GM12878 (cell line): Measurements from ENCODE around the gene SAMSN1. TPM values are rescaled to one million over a fixed set of nuclear protein-coding genes. Genes with fewer than 3 reads are reported as not detected.

Experiments
- ATAC-seq: fragments of 200-7000 bp; cut with Tn5 transposase; 3 replicates; pipeline ENCODE4 v1.9.1; 2020; ENCODE audit warnings: mild to moderate bottlenecking, moderate library complexity
- BruUV-seq: library from RNA; stranded (reverse); fragments of 400-500 nt; replicated peaks from 2 replicates; lab custom pipeline; 2021; lab: Mats Ljungman, UMichigan
- CTCF ChIA-PET: fragments of 300-600 bp; sonication (Branson Sonifier 250); formaldehyde crosslinking; extraction: SDS; loops from one replicate; lab custom pipeline; 2021; ENCODE audit warnings: inconsistent platforms; lab: Yijun Ruan, JAX
- POLR2A ChIA-PET: fragments of 350-600 bp; formaldehyde crosslinking; extraction: SDS; loops from one replicate; lab custom pipeline; 2021; ENCODE audit warnings: inconsistent platforms; lab: Charles Lee
- RAD21 ChIA-PET: fragments of 300-600 bp; sonication (Branson Sonifier 250); formaldehyde crosslinking; loops from one replicate; lab custom pipeline; 2023; ENCODE audit warnings: antibody characterized with exemption; ENCODE audit not compliant: unreplicated experiment; lab: Charles Lee
- SMC1A ChIA-PET: fragments of 300-600 bp; sonication (Branson Sonifier 250); formaldehyde crosslinking; loops from one replicate; lab custom pipeline; 2023; ENCODE audit not compliant: unreplicated experiment, uncharacterized antibody; lab: Charles Lee
- DNase-seq: peaks from one replicate; pipeline ENCODE4 v3.0.0-alpha.2; 2011; ENCODE audit warnings: low read depth, low spot score
- FAIRE-seq: peaks from 3 replicates; lab custom pipeline; 2011; peaks lifted over from hg19 to GRCh38; lab: Jason Lieb, UNC
- H2AFZ ChIP-seq: 2 replicates; pipeline ENCODE4 v1.6.0; 2011; ENCODE audit warnings: low read depth, low read length, control low read depth; ENCODE audit not compliant: control insufficient read depth
- H3K27ac ChIP-seq: 2 replicates; pipeline ENCODE4 v1.5.1; 2011; ENCODE audit warnings: control low read depth; ENCODE audit not compliant: control insufficient read depth, insufficient read depth
- H3K27me3 ChIP-seq, 2 experiments: replicated peaks in 1 of 2; 2 replicates each; pipeline versions ENCODE4 v1.6.0 to v1.6.1; 2011; ENCODE audit warnings: low read length in 1 of 2; ENCODE audit not compliant: control insufficient read depth in 2 of 2, insufficient read depth in 2 of 2
- H3K36me3 ChIP-seq, 2 experiments: 2 replicates each; pipeline ENCODE4 v1.5.1; 2011; ENCODE audit warnings: low read length in 1 of 2; ENCODE audit not compliant: control insufficient read depth in 2 of 2, insufficient read depth in 2 of 2
- H3K4me1 ChIP-seq: 2 replicates; pipeline ENCODE4 v1.6.1; 2011; ENCODE audit warnings: mild to moderate bottlenecking, low read length, moderate library complexity, mixed read lengths; ENCODE audit not compliant: control insufficient read depth, insufficient read depth
- H3K4me2 ChIP-seq: 2 replicates; pipeline ENCODE4 v1.6.0; 2011; ENCODE audit warnings: control low read depth; ENCODE audit not compliant: control insufficient read depth, insufficient read depth
- H3K4me3 ChIP-seq: fragments of 200-600 bp; sonication (generic); 2 replicates; pipeline ENCODE4 v1.5.1; 2016
- H3K79me2 ChIP-seq: 2 replicates; pipeline ENCODE4 v1.6.0; 2011; ENCODE audit warnings: low read length; ENCODE audit not compliant: control insufficient read depth, insufficient read depth
- H3K9ac ChIP-seq: 2 replicates; pipeline ENCODE4 v1.8.0; 2011; ENCODE audit warnings: low read length, control low read depth, mixed read lengths; ENCODE audit not compliant: control insufficient read depth, insufficient read depth
- H3K9me3 ChIP-seq: replicated peaks from 3 replicates; pipeline ENCODE4 v1.5.1; 2011; ENCODE audit warnings: mild to moderate bottlenecking, low read length; ENCODE audit not compliant: control insufficient read depth, insufficient read depth
- H4K20me1 ChIP-seq: 2 replicates; pipeline ENCODE4 v1.6.0; 2011; ENCODE audit not compliant: control insufficient read depth, insufficient read depth
- BACH1 ChIP-seq: fragments of 450-650 bp; IDR thresholded peaks from 2 replicates; pipeline ENCODE4 v1.6.1; 2017; ENCODE audit warnings: mild to moderate bottlenecking, borderline replicate concordance
- ETV6 ChIP-seq, 2 experiments: fragments of 450-650 bp in 1 of 2; IDR thresholded peaks in 1 of 2; conservative IDR thresholded peaks in 1 of 2; 2 replicates each; pipeline ENCODE4 v1.6.1; 2014; ENCODE audit warnings: antibody characterized with exemption in 1 of 2, borderline replicate concordance in 1 of 2, low read depth in 1 of 2, mild to moderate bottlenecking in 1 of 2, moderate library complexity in 1 of 2
- FOXM1 ChIP-seq: IDR thresholded peaks from 2 replicates; pipeline ENCODE4 v1.6.1; 2012; ENCODE audit warnings: low read depth, mild to moderate bottlenecking, inconsistent platforms, low read length, moderate library complexity
- JUND ChIP-seq: IDR thresholded peaks from 2 replicates; pipeline ENCODE4 v1.6.1; 2012; ENCODE audit warnings: low read depth, mild to moderate bottlenecking, low read length, improper control_type of control experiment, moderate library complexity
- PML ChIP-seq: IDR thresholded peaks from 2 replicates; pipeline ENCODE4 v1.6.1; 2012; ENCODE audit warnings: low read length, inconsistent platforms
- SMAD5 ChIP-seq: IDR thresholded peaks from 2 replicates; pipeline ENCODE4 v1.6.1; 2016; ENCODE audit warnings: antibody characterized with exemption, low read depth
- SREBF1 ChIP-seq: IDR thresholded peaks from 2 replicates; pipeline ENCODE4 v1.6.1; 2012; ENCODE audit warnings: mild to moderate bottlenecking, low read length
- WGBS: methylation state at CpG from one replicate; pipeline ENCODE4 v1.1.6; 2016; ENCODE audit warnings: low lambda C conversion rate; ENCODE audit not compliant: insufficient replicate concordance, insufficient coverage; ENCODE audit errors: missing lambda C conversion rate; 5-methylcytosine and 5-hydroxymethylcytosine counted together
- in situ Hi-C: fragments of 300-500 bp; cut with MboI; formaldehyde crosslinking; loops from 9 replicates; pipeline ENCODE4 v1.14.3; 2018; ENCODE audit warnings: mixed read lengths
- intact Hi-C: fragments of 100-400 bp; cut with micrococcal nuclease; formaldehyde crosslinking; loops from one replicate; pipeline ENCODE4 v1.14.2; 2022; ENCODE audit not compliant: unreplicated experiment
- polyA plus RNA-seq, 11 experiments: library from polyadenylated mRNA; depleted of rRNA in 4 of 11; unstranded in 6 of 11; stranded (reverse) in 5 of 11; fragments of >200 nt; fragmentation: Nextera tagmentation in 4 of 11; fragmentation: Illumina TruSeq in 1 of 11; extraction: Ambion mirVana in 4 of 11; extraction: Trizol in 1 of 11; gene quantifications; 1 replicate in 1 of 11; 2 replicates in 10 of 11; pipeline versions ENCODE4 v1.2.1 to v1.2.3, GENCODE V29; 2011 to 2016; ENCODE audit warnings: inconsistent platforms in 2 of 11, missing spikeins in 2 of 11, low read depth in 1 of 11
- total RNA-seq, 4 experiments: library from RNA; depleted of rRNA in 3 of 4; stranded (reverse); fragments of >200 nt in 3 of 4; fragmentation: Illumina TruSeq in 1 of 4; extraction: Trizol in 1 of 4; gene quantifications; 2 replicates each; pipeline versions ENCODE4 v1.2.1 to v1.2.3, GENCODE V29; 2013 to 2021
- TF ChIP-seq, protein P1 (sequence below): fragments of 450-650 bp; IDR thresholded peaks from 2 replicates; pipeline ENCODE4 v1.6.1; 2017; ENCODE audit warnings: antibody characterized with exemption, mild to moderate bottlenecking, moderate library complexity
- TF ChIP-seq, protein P2 (sequence below), 3 experiments: IDR thresholded peaks in 2 of 3; conservative IDR thresholded peaks in 1 of 3; 2 replicates each; pipeline ENCODE4 v1.5.1; 2011; ENCODE audit warnings: low read depth in 3 of 3, low read length in 3 of 3, mild to moderate bottlenecking in 3 of 3, control low read depth in 2 of 3, moderate library complexity in 2 of 3, inconsistent platforms in 1 of 3, mixed read lengths in 1 of 3; ENCODE audit not compliant: control insufficient read depth in 2 of 3, insufficient read depth in 1 of 3; ENCODE audit errors: extremely low read depth in 1 of 3
- TF ChIP-seq, protein P3 (sequence below): fragments of 150-350 bp; IDR thresholded peaks from 2 replicates; pipeline ENCODE4 v1.6.1; 2014; ENCODE audit warnings: mild to moderate bottlenecking, low read depth, low read length
- TF ChIP-seq, protein P4 (sequence below): fragments of 450-650 bp; conservative IDR thresholded peaks from 2 replicates; pipeline ENCODE4 v1.6.1; 2017; ENCODE audit warnings: mild to moderate bottlenecking, moderate library complexity
- TF ChIP-seq, protein P5 (sequence below): IDR thresholded peaks from 2 replicates; pipeline ENCODE4 v1.6.1; 2011; ENCODE audit warnings: borderline replicate concordance, low read depth, mild to moderate bottlenecking, moderate library complexity, mixed read lengths, low read length; ENCODE audit not compliant: insufficient read depth; ENCODE audit errors: extremely low read length

Gene SAMSN1
- total and polyA plus RNA-seq, 10 of the 15 experiments (the other 5 are each of a cell fraction or from before 2014, with no cell fraction given): 23.2 to 102 (median 44.9) TPM

DNA sequence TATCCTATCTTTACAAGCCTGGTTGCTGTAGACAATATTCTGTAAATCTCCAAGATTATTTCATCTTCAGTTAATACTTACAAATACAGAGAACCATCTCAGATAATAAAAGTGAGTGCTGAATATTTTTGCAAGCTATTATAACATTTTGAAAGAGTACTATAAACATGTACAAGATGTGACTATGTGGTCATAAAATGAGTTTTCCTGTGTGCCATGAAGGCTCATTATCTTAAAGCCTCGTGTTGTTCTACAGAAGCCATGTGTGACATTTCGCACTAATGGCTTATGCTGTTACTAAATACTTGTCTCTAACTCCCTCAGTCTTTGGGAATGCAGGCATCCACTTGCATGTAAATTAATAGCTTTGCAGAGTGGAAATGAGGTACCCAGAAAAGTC, 48.3 kb downstream of the SAMSN1 start (continued):
- TF ChIP-seq, protein P1, sequence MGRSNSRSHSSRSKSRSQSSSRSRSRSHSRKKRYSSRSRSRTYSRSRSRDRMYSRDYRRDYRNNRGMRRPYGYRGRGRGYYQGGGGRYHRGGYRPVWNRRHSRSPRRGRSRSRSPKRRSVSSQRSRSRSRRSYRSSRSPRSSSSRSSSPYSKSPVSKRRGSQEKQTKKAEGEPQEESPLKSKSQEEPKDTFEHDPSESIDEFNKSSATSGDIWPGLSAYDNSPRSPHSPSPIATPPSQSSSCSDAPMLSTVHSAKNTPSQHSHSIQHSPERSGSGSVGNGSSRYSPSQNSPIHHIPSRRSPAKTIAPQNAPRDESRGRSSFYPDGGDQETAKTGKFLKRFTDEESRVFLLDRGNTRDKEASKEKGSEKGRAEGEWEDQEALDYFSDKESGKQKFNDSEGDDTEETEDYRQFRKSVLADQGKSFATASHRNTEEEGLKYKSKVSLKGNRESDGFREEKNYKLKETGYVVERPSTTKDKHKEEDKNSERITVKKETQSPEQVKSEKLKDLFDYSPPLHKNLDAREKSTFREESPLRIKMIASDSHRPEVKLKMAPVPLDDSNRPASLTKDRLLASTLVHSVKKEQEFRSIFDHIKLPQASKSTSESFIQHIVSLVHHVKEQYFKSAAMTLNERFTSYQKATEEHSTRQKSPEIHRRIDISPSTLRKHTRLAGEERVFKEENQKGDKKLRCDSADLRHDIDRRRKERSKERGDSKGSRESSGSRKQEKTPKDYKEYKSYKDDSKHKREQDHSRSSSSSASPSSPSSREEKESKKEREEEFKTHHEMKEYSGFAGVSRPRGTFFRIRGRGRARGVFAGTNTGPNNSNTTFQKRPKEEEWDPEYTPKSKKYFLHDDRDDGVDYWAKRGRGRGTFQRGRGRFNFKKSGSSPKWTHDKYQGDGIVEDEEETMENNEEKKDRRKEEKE: no peak
- no peak for TF ChIP-seq FOXM1
- no peak for TF ChIP-seq SMAD5
- no peak for TF ChIP-seq ETV6 (conservative IDR thresholded peaks at IDR 0.05 in 1 of 2, IDR thresholded peaks at IDR 0.05 in 1 of 2; ENCODE audit: borderline replicate concordance in 1 of 2, low read depth in 1 of 2)
- no peak for TF ChIP-seq JUND

DNA sequence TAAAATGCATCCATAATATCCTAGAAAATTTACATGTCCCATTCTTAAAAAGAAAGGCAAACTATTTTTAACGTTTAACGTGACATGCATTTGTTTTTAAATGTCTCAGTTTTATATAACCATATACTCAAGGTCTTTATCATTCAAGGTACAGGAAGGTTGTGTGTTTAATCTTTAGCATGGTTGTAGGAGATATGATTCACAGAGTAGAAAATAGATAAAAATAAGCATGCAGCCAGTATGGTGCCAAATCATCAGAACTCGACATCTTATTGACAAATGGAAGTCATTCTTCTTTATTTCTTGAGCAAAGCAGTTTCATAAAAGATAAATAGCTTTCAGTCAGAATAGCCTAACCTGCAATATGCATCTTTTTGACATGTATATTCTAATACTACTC, 51.0 kb downstream of the SAMSN1 start:
- Histone ChIP-seq H3K4me2 (no peak overlapping the region), H3K36me3 (peaks cover 6 to 33% of the 10 kb centered on the region in 2 experiments), H3K9ac (no peak overlapping the region), H4K20me1 (no peaks in the 10 kb centered on the region), H3K4me3 (no peak overlapping the region), H2AFZ (no peak overlapping the region), H3K9me3 (no peaks in the 10 kb centered on the region), H3K79me2 (no peaks in the 10 kb centered on the region; the same call in 1 of the 2 replicates), H3K27ac (no peak overlapping the region), H3K4me1 (no peaks in the 10 kb centered on the region), H3K27me3 (no peaks in the 10 kb centered on the region)
- WGBS: 96% methylated on average over 3 of the region's 3 CpGs
- ATAC-seq: no peak
- ChIA-PET SMC1A (no interaction called here), RAD21 (no interaction called here), CTCF (no interaction called here), POLR2A (no interaction called here)
- intact Hi-C loops: no loop called here
- in situ Hi-C loops: no loop called here
- no peak for DNase-seq
- no TSS peak for BruUV-seq
- FAIRE-seq: no peak
- TF ChIP-seq, protein P2, sequence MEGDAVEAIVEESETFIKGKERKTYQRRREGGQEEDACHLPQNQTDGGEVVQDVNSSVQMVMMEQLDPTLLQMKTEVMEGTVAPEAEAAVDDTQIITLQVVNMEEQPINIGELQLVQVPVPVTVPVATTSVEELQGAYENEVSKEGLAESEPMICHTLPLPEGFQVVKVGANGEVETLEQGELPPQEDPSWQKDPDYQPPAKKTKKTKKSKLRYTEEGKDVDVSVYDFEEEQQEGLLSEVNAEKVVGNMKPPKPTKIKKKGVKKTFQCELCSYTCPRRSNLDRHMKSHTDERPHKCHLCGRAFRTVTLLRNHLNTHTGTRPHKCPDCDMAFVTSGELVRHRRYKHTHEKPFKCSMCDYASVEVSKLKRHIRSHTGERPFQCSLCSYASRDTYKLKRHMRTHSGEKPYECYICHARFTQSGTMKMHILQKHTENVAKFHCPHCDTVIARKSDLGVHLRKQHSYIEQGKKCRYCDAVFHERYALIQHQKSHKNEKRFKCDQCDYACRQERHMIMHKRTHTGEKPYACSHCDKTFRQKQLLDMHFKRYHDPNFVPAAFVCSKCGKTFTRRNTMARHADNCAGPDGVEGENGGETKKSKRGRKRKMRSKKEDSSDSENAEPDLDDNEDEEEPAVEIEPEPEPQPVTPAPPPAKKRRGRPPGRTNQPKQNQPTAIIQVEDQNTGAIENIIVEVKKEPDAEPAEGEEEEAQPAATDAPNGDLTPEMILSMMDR (IDR thresholded peaks at IDR 0.05 in 2 of 3, conservative IDR thresholded peaks at IDR 0.05 in 1 of 3; ENCODE audit: control insufficient read depth in 2 of 3, extremely low read depth in 1 of 3, insufficient read depth in 1 of 3, low read depth in 3 of 3, low read length in 3 of 3): no peak
- TF ChIP-seq, protein P3, sequence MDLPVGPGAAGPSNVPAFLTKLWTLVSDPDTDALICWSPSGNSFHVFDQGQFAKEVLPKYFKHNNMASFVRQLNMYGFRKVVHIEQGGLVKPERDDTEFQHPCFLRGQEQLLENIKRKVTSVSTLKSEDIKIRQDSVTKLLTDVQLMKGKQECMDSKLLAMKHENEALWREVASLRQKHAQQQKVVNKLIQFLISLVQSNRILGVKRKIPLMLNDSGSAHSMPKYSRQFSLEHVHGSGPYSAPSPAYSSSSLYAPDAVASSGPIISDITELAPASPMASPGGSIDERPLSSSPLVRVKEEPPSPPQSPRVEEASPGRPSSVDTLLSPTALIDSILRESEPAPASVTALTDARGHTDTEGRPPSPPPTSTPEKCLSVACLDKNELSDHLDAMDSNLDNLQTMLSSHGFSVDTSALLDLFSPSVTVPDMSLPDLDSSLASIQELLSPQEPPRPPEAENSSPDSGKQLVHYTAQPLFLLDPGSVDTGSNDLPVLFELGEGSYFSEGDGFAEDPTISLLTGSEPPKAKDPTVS: no peak
- TF ChIP-seq SREBF1: no peak
- TF ChIP-seq PML: no peak
- TF ChIP-seq, protein P4, sequence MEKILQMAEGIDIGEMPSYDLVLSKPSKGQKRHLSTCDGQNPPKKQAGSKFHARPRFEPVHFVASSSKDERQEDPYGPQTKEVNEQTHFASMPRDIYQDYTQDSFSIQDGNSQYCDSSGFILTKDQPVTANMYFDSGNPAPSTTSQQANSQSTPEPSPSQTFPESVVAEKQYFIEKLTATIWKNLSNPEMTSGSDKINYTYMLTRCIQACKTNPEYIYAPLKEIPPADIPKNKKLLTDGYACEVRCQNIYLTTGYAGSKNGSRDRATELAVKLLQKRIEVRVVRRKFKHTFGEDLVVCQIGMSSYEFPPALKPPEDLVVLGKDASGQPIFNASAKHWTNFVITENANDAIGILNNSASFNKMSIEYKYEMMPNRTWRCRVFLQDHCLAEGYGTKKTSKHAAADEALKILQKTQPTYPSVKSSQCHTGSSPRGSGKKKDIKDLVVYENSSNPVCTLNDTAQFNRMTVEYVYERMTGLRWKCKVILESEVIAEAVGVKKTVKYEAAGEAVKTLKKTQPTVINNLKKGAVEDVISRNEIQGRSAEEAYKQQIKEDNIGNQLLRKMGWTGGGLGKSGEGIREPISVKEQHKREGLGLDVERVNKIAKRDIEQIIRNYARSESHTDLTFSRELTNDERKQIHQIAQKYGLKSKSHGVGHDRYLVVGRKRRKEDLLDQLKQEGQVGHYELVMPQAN: no peak
- TF ChIP-seq BACH1: no peak
- TF ChIP-seq, protein P5, sequence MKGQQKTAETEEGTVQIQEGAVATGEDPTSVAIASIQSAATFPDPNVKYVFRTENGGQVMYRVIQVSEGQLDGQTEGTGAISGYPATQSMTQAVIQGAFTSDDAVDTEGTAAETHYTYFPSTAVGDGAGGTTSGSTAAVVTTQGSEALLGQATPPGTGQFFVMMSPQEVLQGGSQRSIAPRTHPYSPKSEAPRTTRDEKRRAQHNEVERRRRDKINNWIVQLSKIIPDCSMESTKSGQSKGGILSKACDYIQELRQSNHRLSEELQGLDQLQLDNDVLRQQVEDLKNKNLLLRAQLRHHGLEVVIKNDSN: no peak
